ENCODE results near the gene KLRC3. TPM values are rescaled to one million over a fixed set of nuclear protein-coding genes. Genes with fewer than 3 reads are reported as not detected.
A peak's percentile ranks its signal among the peaks of the same experiment; 100 is the strongest.

The KLRC3 gene
- total and polyA plus RNA-seq, 2 donors from 2014 or later: 0.72 TPM; not detected in 1

GRCh38 chr12:10406725-10407124 is 13.7 kb downstream of the KLRC3 start:
- H3K4me3 ChIP-seq (ENCODE audit: low read length in 3 of 3): no peak overlapping the region
- H3K4me1 ChIP-seq (ENCODE audit: control insufficient read depth in 2 of 3, insufficient read depth in 2 of 3, low read depth in 1 of 3, low read length in 3 of 3): no peaks in the 10 kb centered on the region
- H3K9ac ChIP-seq (ENCODE audit: low read length in 3 of 3): no peak overlapping the region
- no peaks in the 10 kb centered on the region for H3K9me3 ChIP-seq (ENCODE audit: control insufficient read depth in 2 of 3, insufficient read depth in 1 of 3, low read length in 3 of 3)
- no peaks in the 10 kb centered on the region for H3K27me3 ChIP-seq (ENCODE audit: control insufficient read depth, insufficient read depth, low read length)
- FAIRE-seq (no peak), DNase-seq (peak in 1 of 5 donors; percentile 3)
- H3K27ac ChIP-seq (ENCODE audit: low read depth in 2 of 2, low read length in 2 of 2): no peak overlapping the region
- no peak for TF ChIP-seq CTCF (IDR thresholded peaks at IDR 0.05; ENCODE audit: borderline replicate concordance, extremely low read depth, insufficient read depth)
- intact Hi-C loops (cut with DNase I): no loop called here
- H3K36me3 ChIP-seq (ENCODE audit: control insufficient read depth in 2 of 3, insufficient read depth in 3 of 3, low read length in 3 of 3): no peaks in the 10 kb centered on the region

GRCh38 chr12:10405294-10405693 is 15.1 kb downstream of the KLRC3 start:
- H3K4me3 ChIP-seq (ENCODE audit: low read length in 3 of 3): no peak overlapping the region
- H3K27ac ChIP-seq (ENCODE audit: low read depth in 2 of 2, low read length in 2 of 2): no peak overlapping the region
- FAIRE-seq: no peak
- intact Hi-C loops (cut with DNase I): no loop called here
- H3K36me3 ChIP-seq (ENCODE audit: control insufficient read depth in 2 of 3, insufficient read depth in 3 of 3, low read length in 3 of 3): no peaks in the 10 kb centered on the region
- no peak for TF ChIP-seq CTCF (IDR thresholded peaks at IDR 0.05; ENCODE audit: borderline replicate concordance, extremely low read depth, insufficient read depth)
- H3K9ac ChIP-seq (ENCODE audit: low read length in 3 of 3): no peak overlapping the region
- no peaks in the 10 kb centered on the region for H3K4me1 ChIP-seq (ENCODE audit: control insufficient read depth in 2 of 3, insufficient read depth in 2 of 3, low read depth in 1 of 3, low read length in 3 of 3)
- H3K27me3 ChIP-seq (ENCODE audit: control insufficient read depth, insufficient read depth, low read length): no peaks in the 10 kb centered on the region
- no peak for DNase-seq
- H3K9me3 ChIP-seq (ENCODE audit: control insufficient read depth in 2 of 3, insufficient read depth in 1 of 3, low read length in 3 of 3): no peaks in the 10 kb centered on the region

GRCh38 chr12:10404798-10405197 is 15.6 kb downstream of the KLRC3 start:
- Histone ChIP-seq H3K9me3 (ENCODE audit: control insufficient read depth in 2 of 3, insufficient read depth in 1 of 3, low read length in 3 of 3) (no peaks in the 10 kb centered on the region), H3K4me3 (ENCODE audit: low read length in 3 of 3) (no peak overlapping the region), H3K4me1 (ENCODE audit: control insufficient read depth in 2 of 3, insufficient read depth in 2 of 3, low read depth in 1 of 3, low read length in 3 of 3) (no peaks in the 10 kb centered on the region), H3K27me3 (ENCODE audit: control insufficient read depth, insufficient read depth, low read length) (no peaks in the 10 kb centered on the region), H3K9ac (ENCODE audit: low read length in 3 of 3) (no peak overlapping the region), H3K27ac (ENCODE audit: low read depth in 2 of 2, low read length in 2 of 2) (no peak overlapping the region), H3K36me3 (ENCODE audit: control insufficient read depth in 2 of 3, insufficient read depth in 3 of 3, low read length in 3 of 3) (no peaks in the 10 kb centered on the region)
- no peak for TF ChIP-seq CTCF (IDR thresholded peaks at IDR 0.05; ENCODE audit: borderline replicate concordance, extremely low read depth, insufficient read depth)
- DNase-seq (no peak), FAIRE-seq (no peak)
- intact Hi-C loops (cut with DNase I): no loop called here

GRCh38 chr12:10400829-10401228 is 19.6 kb downstream of the KLRC3 start:
- H3K36me3 ChIP-seq (ENCODE audit: control insufficient read depth in 2 of 3, insufficient read depth in 3 of 3, low read length in 3 of 3): no peaks in the 10 kb centered on the region
- intact Hi-C loops (cut with DNase I): no loop called here
- FAIRE-seq: no peak

More at GRCh38 chr12:10400829-10401228, 19.6 kb downstream of the KLRC3 start:
- Histone ChIP-seq H3K27ac (ENCODE audit: low read depth in 2 of 2, low read length in 2 of 2) (no peak overlapping the region), H3K4me3 (ENCODE audit: low read length in 3 of 3) (no peak overlapping the region), H3K27me3 (ENCODE audit: control insufficient read depth, insufficient read depth, low read length) (no peaks in the 10 kb centered on the region), H3K4me1 (ENCODE audit: control insufficient read depth in 2 of 3, insufficient read depth in 2 of 3, low read depth in 1 of 3, low read length in 3 of 3) (no peaks in the 10 kb centered on the region), H3K9me3 (ENCODE audit: control insufficient read depth in 2 of 3, insufficient read depth in 1 of 3, low read length in 3 of 3) (no peaks in the 10 kb centered on the region), H3K9ac (ENCODE audit: low read length in 3 of 3) (no peak overlapping the region)
- TF ChIP-seq CTCF (IDR thresholded peaks at IDR 0.05; ENCODE audit: borderline replicate concordance, extremely low read depth, insufficient read depth): no peak
- DNase-seq: no peak

Measured in kidney (tissue), 14 donors.